Measurements from ENCODE around the gene ARSG.
"Not testable (repeated sequence)": the region's sequence is repeated elsewhere in the genome, so short reads cannot be mapped to it uniquely, and the experiment has no call there.

ARSG gene

DNA sequence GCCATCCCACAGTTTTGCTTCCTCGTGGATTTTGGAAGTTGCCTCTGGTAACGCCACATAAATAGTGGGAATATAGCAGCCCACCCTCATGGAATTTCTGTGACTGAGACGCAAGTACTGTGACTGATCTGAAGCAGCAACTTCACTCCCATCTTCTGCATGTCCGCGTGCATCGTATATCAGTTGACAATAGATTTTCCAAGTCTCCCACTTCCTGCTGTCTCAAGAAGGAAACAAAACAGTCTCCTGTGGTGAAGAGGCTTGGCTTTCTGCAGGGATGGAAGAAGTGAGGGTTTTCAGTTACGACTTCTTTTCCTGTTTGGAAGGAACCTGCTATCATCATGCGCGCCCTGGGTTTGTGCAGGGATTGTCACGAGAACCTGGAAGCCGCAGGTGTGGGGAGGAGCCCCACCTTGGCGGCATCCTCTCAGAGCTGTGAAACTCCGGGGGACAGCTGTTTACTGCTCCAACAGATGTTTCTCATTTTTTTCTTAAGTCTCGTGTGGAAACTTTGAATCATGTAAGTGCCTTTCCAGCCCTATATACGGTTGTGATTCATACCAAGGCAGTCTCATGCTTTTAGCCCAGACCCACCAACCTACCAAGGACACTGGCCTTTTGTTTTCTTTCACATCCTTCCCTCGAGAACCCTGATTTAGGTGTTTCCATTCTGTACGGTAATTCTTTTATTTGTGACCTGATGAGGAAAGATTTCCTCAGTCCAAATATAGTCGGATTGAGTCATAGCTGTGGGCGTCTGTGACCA, 108.5 kb downstream of the ARSG start:
- DNase-seq: peak; percentile 5

DNA sequence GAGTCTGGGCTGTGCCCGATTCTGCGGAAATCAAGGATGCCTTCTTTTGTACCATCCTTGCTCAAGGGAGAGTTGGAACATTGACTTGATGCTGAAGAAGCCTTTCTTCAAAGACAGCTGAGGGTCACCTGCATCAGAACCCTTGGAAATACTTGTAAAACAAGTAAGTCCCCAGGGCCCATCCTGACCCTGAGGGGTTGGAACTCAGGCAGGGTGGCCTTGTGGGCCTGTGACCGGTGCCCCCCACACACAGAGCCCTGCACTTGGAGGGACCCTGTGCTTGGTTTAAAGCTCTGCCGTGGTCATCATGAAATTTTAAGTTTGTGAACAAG, 109.1 kb downstream of the ARSG start:
- no peak for DNase-seq

GRCh38 chr17:68401288-68401687, 110.0 kb downstream of the ARSG start:
- DNase-seq: no peak

DNA sequence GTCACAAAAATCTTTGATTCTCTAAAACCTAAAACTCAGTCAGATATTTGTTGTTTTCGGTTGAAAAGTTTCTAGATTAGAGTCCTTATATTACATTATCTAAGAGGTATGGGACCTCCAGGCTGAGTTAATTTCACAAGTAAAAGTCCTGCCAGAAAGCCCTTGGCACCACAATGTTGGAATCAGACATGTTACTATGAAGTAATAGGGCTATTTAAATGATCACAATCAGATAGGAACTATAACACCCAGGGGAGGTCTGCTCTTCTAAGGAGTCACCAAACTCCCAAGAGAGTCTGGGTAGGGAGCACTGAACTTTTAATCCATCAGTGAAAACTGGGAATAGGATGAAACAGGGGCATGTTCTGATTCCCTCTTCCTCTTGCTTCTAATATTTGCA, 111.8 kb downstream of the ARSG start:
- no peak for DNase-seq

DNA sequence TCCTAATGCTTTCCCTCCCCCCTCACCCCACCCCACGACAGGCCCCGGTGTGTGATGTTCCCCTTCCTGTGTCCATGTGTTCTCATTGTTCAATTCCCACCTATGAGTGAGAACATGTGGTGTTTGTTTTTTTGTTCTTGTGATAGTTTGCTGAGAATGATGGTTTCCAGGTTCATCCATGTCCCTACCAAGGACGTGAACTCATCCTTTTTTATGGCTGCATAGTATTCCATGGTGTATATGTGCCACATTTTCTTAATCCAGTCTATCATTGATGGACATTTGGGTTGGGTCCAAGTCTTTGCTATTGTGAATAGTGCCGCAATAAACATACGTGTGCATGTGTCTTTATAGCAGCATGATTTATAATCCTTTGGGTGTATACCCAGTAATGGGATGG, 112.5 kb downstream of the ARSG start:
- DNase-seq: not testable (repeated sequence)

DNA sequence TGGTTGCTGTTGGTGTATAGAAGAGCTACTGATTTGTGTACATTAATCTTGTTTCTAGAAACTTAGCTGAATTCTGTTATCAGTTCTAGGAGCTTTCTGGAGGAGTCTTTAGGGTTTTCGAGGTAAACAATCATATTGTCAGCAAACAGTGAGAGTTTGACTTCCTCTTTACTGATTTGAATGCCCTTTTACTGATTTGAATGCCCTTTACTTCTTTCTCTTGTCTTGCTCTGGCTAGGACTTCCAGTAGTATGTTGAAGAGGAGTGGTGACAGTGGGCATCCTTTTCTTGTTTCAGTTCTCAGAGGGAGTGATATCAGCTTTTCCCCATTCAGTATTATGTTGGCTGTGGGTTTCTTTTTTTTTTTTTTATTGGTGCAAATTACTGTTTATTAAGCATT, 116.4 kb downstream of the ARSG start:
- not testable (repeated sequence) for DNase-seq

DNA sequence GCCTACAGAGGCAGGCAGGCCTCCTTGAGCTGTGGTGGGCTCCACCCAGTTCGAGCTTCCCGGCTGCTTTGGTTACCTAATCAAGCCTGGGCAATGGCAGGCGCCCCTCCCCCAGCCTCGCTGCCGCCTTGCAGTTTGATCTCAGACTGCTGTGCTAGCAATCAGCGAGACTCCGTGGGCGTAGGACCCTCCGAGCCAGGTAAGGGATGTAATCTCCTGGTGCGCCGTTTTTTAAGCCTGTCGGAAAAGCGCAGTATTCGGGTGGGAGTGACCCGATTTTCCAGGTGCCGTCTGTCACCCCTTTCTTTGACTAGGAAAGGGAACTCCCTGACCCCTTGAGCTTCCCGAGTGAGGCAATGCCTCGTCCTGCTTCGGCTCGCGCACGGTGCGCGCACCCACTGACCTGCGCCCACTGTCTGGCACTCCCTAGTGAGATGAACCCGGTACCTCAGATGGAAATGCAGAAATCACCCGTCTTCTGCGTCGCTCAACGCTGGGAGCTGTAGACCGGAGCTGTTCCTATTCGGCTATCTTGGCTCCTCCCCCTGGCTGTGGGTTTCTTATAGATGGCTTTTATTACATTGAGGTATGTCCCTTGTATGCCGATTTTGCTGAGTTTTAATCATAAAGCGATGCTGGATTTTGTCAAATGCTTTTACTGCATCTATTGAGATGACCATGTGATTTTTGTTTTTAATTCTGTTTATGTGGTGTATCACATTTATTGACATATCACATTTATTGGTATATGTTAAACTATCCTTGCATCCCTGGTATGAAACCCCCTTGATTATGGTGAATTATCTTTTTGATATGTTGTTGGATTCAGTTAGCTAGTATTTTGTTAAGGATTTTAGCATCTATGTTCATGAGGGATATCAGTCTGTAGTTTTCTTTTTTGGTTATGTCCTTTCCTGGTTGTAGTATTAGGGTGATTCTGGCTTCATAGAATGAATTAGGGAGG, 122.6 kb downstream of the ARSG start:
- peak; percentile 77 for DNase-seq

GRCh38 chr17:68414901-68415300, 123.6 kb downstream of the ARSG start:
- peak; percentile 26 for DNase-seq

DNA sequence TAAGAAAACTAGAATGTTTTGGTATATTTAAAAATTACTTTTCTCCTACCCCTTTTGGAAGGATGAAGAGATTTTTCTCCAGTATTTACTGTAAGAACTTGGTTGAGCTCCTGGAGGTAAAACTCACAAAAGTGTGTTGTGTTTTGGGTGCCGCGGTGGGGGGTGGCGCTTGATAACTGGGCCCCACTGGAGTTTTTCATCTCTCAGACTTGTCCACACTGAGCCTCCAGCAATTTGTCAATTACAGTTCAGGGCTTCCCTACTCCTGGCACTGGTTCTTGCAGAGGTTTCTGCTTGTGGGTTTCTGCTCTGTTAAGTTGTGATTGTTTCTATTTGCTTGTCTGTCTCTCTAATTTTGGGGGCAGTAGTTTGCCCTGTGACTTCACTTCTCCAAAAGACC, 126.0 kb downstream of the ARSG start:
- DNase-seq: no peak

DNA sequence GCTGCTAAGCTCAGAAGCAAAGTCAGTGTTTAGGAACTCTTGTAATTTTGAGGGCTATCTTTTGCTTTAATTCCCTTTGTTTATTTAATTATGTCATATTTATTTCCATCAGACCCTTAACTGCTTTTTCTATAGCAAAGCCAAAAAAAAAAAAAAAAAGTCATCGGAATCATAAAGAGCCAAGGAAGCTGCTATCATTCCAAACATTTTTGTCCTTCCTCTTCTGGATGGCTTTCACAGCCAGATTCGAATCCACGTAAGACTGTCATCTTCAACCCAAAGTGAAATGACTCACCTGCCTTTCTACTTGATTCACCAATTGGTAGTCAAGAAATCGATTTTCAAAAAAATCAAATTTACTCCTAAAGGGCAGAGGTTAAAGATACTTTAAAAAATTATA, 127.6 kb downstream of the ARSG start:
- no peak for DNase-seq

DNA sequence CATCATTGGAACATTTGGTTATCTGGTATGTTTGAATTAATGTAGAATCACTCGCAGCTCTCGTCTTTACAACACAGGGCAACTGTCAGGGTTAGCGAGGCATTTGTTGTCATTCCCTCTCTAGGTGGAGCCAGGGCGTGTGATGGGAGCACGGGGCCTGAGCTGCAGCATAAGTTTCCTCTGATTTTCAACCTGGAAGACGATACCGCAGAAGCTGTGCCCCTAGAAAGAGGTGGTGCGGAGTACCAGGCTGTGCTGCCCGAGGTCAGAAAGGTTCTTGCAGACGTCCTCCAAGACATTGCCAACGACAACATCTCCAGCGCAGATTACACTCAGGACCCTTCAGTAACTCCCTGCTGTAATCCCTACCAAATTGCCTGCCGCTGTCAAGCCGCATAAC, 128.8 kb downstream of the ARSG start:
- no peak for DNase-seq

GRCh38 chr17:68421486-68421885, 130.2 kb downstream of the ARSG start:
- no peak for DNase-seq

GRCh38 chr17:68422821-68423220, 131.5 kb downstream of the ARSG start:
- DNase-seq: no peak

- DNase-seq: no peak
Observed at GRCh38 chr17:68423251-68423650, 132.0 kb downstream of the ARSG start.

GRCh38 chr17:68424203-68424602, 132.9 kb downstream of the ARSG start:
- no peak for DNase-seq

GRCh38 chr17:68424861-68425260, 133.6 kb downstream of the ARSG start:
- DNase-seq: no peak

DNA sequence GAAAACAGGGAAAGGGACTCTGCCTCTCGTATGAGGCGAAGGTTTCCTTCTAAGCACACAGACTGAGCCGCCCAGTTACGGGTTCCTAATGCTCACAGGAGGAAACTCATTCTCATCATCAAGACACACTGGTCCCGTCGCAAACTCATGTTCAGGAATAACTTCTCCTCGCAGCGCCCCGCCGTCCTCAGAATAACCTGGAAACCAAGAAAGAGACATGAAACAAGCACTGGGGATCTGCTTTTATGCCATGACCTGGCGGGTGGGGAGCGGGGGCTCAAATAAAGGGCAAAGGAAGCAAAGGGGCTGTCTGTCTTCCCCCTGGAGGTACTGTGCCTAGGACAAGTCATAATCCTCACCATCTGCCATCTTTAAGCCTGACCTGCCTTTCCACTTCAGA, 134.7 kb downstream of the ARSG start:
- no peak for DNase-seq

- no peak for DNase-seq
Observed at GRCh38 chr17:68427575-68427974, 136.3 kb downstream of the ARSG start.

DNA sequence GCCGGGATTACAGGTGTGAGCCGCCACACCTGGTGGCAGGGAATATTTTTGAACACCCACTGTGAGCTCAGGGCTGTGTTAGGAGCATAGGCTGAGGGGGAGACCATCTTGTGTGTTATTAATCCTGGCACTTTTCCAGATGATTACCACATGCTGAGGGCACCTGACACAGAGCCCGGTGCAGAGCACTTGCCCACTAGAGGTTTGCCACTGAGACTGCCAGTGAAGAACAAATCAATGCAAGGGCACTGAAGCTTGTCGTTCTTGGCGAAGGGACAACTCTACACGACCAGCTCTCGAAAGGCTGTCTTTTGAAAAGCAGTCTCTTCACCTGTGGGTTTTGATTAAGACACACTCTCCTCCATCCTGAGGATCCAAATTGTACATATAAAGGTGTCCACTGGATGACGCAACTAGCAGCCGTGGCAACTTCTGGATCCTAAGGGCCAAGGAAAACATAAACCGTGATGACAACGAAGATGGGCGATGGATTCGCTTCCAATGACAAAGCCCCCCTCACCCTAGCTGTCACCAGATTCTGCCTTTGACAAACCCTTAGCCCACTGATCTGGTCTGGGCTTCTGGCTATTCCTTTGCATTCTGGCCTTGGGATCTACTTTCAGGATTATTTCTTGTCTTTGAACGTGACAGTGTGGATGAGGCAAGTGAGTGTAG, 137.3 kb downstream of the ARSG start:
- no peak for DNase-seq

GRCh38 chr17:68429881-68430280, 138.6 kb downstream of the ARSG start:
- no peak for DNase-seq

DNA sequence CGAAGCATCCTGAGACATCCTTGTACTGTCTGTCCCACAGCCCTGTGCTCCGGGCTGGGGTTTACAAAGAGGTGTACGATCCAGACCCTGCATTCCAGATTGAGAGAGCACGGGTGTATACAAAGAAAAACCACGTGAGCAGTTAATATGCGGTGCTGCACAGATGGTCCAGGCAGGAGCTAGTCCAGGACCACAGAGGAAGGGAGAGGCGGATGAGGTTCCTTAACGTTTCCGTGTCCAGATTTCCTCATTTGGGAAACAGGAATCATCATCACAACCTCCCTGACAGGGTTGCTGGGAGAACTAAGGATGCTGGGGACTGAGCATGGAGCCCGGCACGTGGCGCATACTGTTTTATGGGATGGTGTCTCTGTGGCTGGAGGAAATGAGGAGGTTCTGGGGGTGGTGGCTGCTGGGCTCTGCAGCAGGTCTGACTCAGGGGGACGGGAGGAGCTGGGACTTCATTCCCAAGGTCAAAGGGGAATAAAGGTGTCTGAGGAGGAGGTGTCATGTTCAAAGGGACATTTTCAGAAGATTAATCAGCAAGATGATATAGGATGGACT, 139.8 kb downstream of the ARSG start:
- no peak for DNase-seq

- DNase-seq: peak; percentile 63
Observed at GRCh38 chr17:68431661-68432071, 140.4 kb downstream of the ARSG start.

All from CD4-positive, alpha-beta T cell treated with Interleukin-21 for 1 hour (primary cell).